H9 (cell line): Measurements from ENCODE around the gene HAND2. TPM values are rescaled to one million over a fixed set of nuclear protein-coding genes. Genes with fewer than 3 reads are reported as not detected.

Experiments used
- DNase-seq: peaks from one replicate; pipeline ENCODE4 v3.0.0-alpha.2; 2017
- H2AFZ ChIP-seq: one replicate; pipeline ENCODE4 v1.6.1; 2013; ENCODE audit warnings: mild to moderate bottlenecking, low read length, control low read depth, moderate library complexity
- H2AK5ac ChIP-seq: 2 replicates; pipeline ENCODE4 v1.6.1; 2013; ENCODE audit warnings: low read length, control low read depth, mixed read lengths; ENCODE audit not compliant: insufficient read length
- H2BK120ac ChIP-seq: one replicate; pipeline ENCODE4 v1.6.1; 2013; ENCODE audit warnings: low read depth, mild to moderate bottlenecking, low read length, control low read depth, inconsistent platforms; ENCODE audit not compliant: poor library complexity, severe bottlenecking
- H2BK12ac ChIP-seq: 2 replicates; pipeline ENCODE4 v1.6.1; 2013; ENCODE audit warnings: low read length, control low read depth, mixed read lengths, low read depth; ENCODE audit not compliant: insufficient read length
- H2BK15ac ChIP-seq: 2 replicates; pipeline ENCODE4 v1.6.1; 2013; ENCODE audit warnings: low read depth, low read length, control low read depth
- H2BK20ac ChIP-seq: one replicate; pipeline ENCODE4 v1.6.1; 2013; ENCODE audit warnings: low read depth, mild to moderate bottlenecking, low read length, control low read depth, inconsistent platforms; ENCODE audit not compliant: poor library complexity, severe bottlenecking
- H2BK5ac ChIP-seq: 2 replicates; pipeline ENCODE4 v1.6.1; 2013; ENCODE audit warnings: low read length, control low read depth, mixed read lengths; ENCODE audit not compliant: insufficient read length
- H3K14ac ChIP-seq: 2 replicates; pipeline ENCODE4 v1.6.1; 2013; ENCODE audit warnings: low read length, control low read depth; ENCODE audit not compliant: insufficient read depth
- H3K18ac ChIP-seq: 2 replicates; pipeline ENCODE4 v1.6.1; 2013; ENCODE audit warnings: low read depth, mild to moderate bottlenecking, mixed read lengths, low read length, control low read depth; ENCODE audit not compliant: insufficient read length
- H3K23ac ChIP-seq: 2 replicates; pipeline ENCODE4 v1.6.1; 2013; ENCODE audit warnings: low read length, control low read depth, mixed read lengths, low read depth; ENCODE audit not compliant: insufficient read length
- H3K23me2 ChIP-seq: 2 replicates; pipeline ENCODE4 v1.6.1; 2013; ENCODE audit warnings: low read depth, mild to moderate bottlenecking, mixed read lengths, low read length, control low read depth; ENCODE audit not compliant: insufficient read length, poor library complexity, severe bottlenecking
- H3K27ac ChIP-seq: 2 replicates; pipeline ENCODE4 v1.5.1; 2013; ENCODE audit warnings: low read length, control low read depth, mixed read lengths, low read depth; ENCODE audit not compliant: insufficient read length
- H3K27me3 ChIP-seq: 2 replicates; pipeline ENCODE4 v1.6.1; 2013; ENCODE audit warnings: low read length, control low read depth, inconsistent platforms; ENCODE audit not compliant: insufficient read depth
- H3K4ac ChIP-seq: 2 replicates; pipeline ENCODE4 v1.6.1; 2013; ENCODE audit warnings: low read depth, mild to moderate bottlenecking, control low read depth, inconsistent platforms, low read length, moderate library complexity
- H3K4me1 ChIP-seq: 2 replicates; pipeline ENCODE4 v1.6.1; 2013; ENCODE audit warnings: low read length, control low read depth, inconsistent platforms; ENCODE audit not compliant: insufficient read depth
- H3K4me2 ChIP-seq: 2 replicates; pipeline ENCODE4 v1.6.1; 2013; ENCODE audit warnings: low read length, control low read depth, mixed read lengths; ENCODE audit not compliant: insufficient read length, insufficient read depth
- H3K56ac ChIP-seq: 2 replicates; pipeline ENCODE4 v1.6.1; 2013; ENCODE audit warnings: low read depth, mild to moderate bottlenecking, mixed read lengths, low read length, control low read depth; ENCODE audit not compliant: insufficient read length
- H3K79me1 ChIP-seq: 2 replicates; pipeline ENCODE4 v1.6.1; 2013; ENCODE audit warnings: low read depth, mild to moderate bottlenecking, moderate library complexity, low read length, control low read depth, inconsistent platforms; ENCODE audit not compliant: insufficient read depth, poor library complexity, severe bottlenecking
- H3K79me2 ChIP-seq: 2 replicates; pipeline ENCODE4 v1.6.1; 2013; ENCODE audit warnings: low read length, control low read depth, inconsistent platforms; ENCODE audit not compliant: insufficient read depth
- H3K9ac ChIP-seq: 2 replicates; pipeline ENCODE4 v1.6.1; 2013; ENCODE audit warnings: low read length, control low read depth, mixed read lengths; ENCODE audit not compliant: insufficient read length; ENCODE audit errors: extremely low read depth
- H3K9me3 ChIP-seq: one replicate; pipeline ENCODE4 v1.6.1; 2013; ENCODE audit warnings: low read depth, low read length, inconsistent platforms; ENCODE audit not compliant: control insufficient read depth
- H3T11ph ChIP-seq: one replicate; pipeline ENCODE4 v1.6.1; 2013; ENCODE audit warnings: mild to moderate bottlenecking, low read length, control low read depth, inconsistent platforms
- H4K20me1 ChIP-seq: one replicate; pipeline ENCODE4 v1.6.1; 2013; ENCODE audit not compliant: control insufficient read depth, insufficient read length, insufficient read depth
- H4K5ac ChIP-seq: 2 replicates; pipeline ENCODE4 v1.6.1; 2013; ENCODE audit warnings: low read depth, mild to moderate bottlenecking, mixed read lengths, low read length, control low read depth; ENCODE audit not compliant: insufficient read length
- H4K8ac ChIP-seq: replicated peaks from 2 replicates; pipeline ENCODE4 v1.6.1; 2013; ENCODE audit warnings: low read length, control low read depth, mixed read lengths, low read depth; ENCODE audit not compliant: insufficient read length
- H4K91ac ChIP-seq: 2 replicates; pipeline ENCODE4 v1.6.1; 2013; ENCODE audit warnings: low read depth, mild to moderate bottlenecking, moderate library complexity, mixed read lengths, low read length, control low read depth; ENCODE audit not compliant: insufficient read length
- H3K27ac Mint-ChIP-seq, 3 experiments: 2 replicates in 2 of 3; 3 replicates in 1 of 3; pipeline ENCODE4 v1.8.0; 2020 to 2021; ENCODE audit warnings: mixed read lengths in 3 of 3, mild to moderate bottlenecking in 1 of 3, moderate library complexity in 1 of 3
- H3K27me3 Mint-ChIP-seq: 2 replicates; pipeline ENCODE4 v1.8.0; 2021; ENCODE audit warnings: low read depth, mild to moderate bottlenecking, moderate library complexity, mixed read lengths
- H3K36me3 Mint-ChIP-seq, 3 experiments: 2 replicates in 2 of 3; 3 replicates in 1 of 3; pipeline ENCODE4 v1.8.0; 2020 to 2021; ENCODE audit warnings: low read depth in 3 of 3, mixed read lengths in 3 of 3; ENCODE audit not compliant: insufficient read depth in 1 of 3
- H3K4me1 Mint-ChIP-seq, 2 experiments: 2 replicates each; pipeline ENCODE4 v1.8.0; 2020; ENCODE audit warnings: mixed read lengths in 2 of 2
- H3K4me3 Mint-ChIP-seq, 2 experiments: 2 replicates in 1 of 2; 3 replicates in 1 of 2; pipeline ENCODE4 v1.8.0; 2020 to 2021; ENCODE audit warnings: mild to moderate bottlenecking in 2 of 2, mixed read lengths in 2 of 2, moderate library complexity in 1 of 2
- H3K9me3 Mint-ChIP-seq, 2 experiments: 2 replicates in 1 of 2; 3 replicates in 1 of 2; pipeline ENCODE4 v1.8.0; 2020; ENCODE audit warnings: mild to moderate bottlenecking in 2 of 2, mixed read lengths in 2 of 2, moderate library complexity in 1 of 2
- WGBS: extraction: QIAGEN DNeasy Blood & Tissue Kit; methylation state at CpG from one replicate; pipeline ENCODE4 v1.1.7; 2013; ENCODE audit warnings: missing lambda C conversion rate, low lambda C conversion rate, mixed read lengths; ENCODE audit not compliant: insufficient read length; ENCODE audit errors: extremely low coverage; 5-methylcytosine and 5-hydroxymethylcytosine counted together
- total RNA-seq: library from RNA; stranded (reverse); gene quantifications from 2 replicates; pipeline ENCODE4 v1.2.1, GENCODE V29; 2021
- TF ChIP-seq, protein P1 (sequence below): fragments of 200-600 bp; sonication (generic); conservative IDR thresholded peaks from 3 replicates; pipeline ENCODE4 v1.8.0; 2021; ENCODE audit warnings: antibody characterized with exemption, mild to moderate bottlenecking

Gene HAND2
- total RNA-seq, 1 experiment from 2014 or later: not detected

DNA sequence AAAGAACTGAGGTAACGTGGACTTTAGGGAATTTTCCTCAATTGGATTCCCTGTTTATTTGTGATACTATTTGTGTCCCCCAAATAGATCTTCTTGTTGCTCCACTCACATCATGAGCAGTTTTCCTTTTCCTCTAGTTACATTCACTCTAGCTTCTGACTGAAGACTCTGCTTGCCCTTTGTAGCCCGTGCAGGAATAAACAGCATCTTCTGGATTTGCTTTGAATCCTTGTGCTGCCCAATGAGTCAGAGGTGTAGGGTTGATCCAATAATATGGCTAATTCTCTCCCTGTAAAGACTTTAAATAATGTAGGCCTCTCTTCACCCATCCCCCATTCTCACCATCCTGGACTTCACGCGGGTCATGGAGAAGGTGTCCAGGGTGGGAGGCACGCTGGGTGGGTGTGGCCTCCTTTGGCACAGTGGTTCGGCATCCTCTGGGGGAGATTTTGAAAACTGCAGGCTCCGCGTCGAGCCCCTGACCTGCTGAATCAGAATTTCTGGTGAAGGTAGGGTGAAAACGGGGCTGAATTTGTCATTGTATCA is 9.0 kb downstream of the HAND2 start:
- H2AK5ac ChIP-seq: no peak overlapping the region
- H2BK5ac ChIP-seq: no peak overlapping the region
- peaks cover 3% of the 10 kb centered on the region for H3K23me2 ChIP-seq
- no peak overlapping the region for H3K56ac ChIP-seq
- Mint-ChIP-seq H3K9me3 (peaks cover 7 to 21% of the 10 kb centered on the region in 2 experiments; a peak in 3 of 5 replicates), H3K36me3 (no peaks in the 10 kb centered on the region; a peak in 2 of 7 replicates), H3K4me1 (peaks cover 48 to 73% of the 10 kb centered on the region in 2 experiments), H3K4me3 (peak overlapping the region in 1 of 2 experiments; percentile 31; a peak in 2 of 5 replicates), H3K27ac (no peak overlapping the region), H3K27me3 (peaks cover 100% of the 10 kb centered on the region)
- no peak overlapping the region for H2BK12ac ChIP-seq
- H2BK20ac ChIP-seq: no peak overlapping the region
- no peaks in the 10 kb centered on the region for H3K79me1 ChIP-seq
- H3K4me1 ChIP-seq: no peaks in the 10 kb centered on the region; the same call in 1 of the 2 replicates
- H3K18ac ChIP-seq: no peak overlapping the region
- peaks cover 100% of the 10 kb centered on the region for H3K27me3 ChIP-seq
- H4K5ac ChIP-seq: no peak overlapping the region
- no peak overlapping the region for H3K14ac ChIP-seq
- H3K9ac ChIP-seq: no peak overlapping the region
- no peak overlapping the region for H2AFZ ChIP-seq
- H2BK120ac ChIP-seq: no peak overlapping the region
- H3K23ac ChIP-seq: no peak overlapping the region
- H3K4ac ChIP-seq: no peak overlapping the region
- no peaks in the 10 kb centered on the region for H3K79me2 ChIP-seq
- DNase-seq: no peak
- H3K4me2 ChIP-seq: no peak overlapping the region
- H3K27ac ChIP-seq: no peak overlapping the region
- H4K8ac ChIP-seq: no peak overlapping the region
- no peaks in the 10 kb centered on the region for H3K9me3 ChIP-seq
- no peak overlapping the region for H3T11ph ChIP-seq
- peaks cover 2% of the 10 kb centered on the region for H4K20me1 ChIP-seq
- no peak overlapping the region for H4K91ac ChIP-seq
- no CpG with 5 or more reads among the region's 10 CpGs for WGBS
- TF ChIP-seq, protein P1, sequence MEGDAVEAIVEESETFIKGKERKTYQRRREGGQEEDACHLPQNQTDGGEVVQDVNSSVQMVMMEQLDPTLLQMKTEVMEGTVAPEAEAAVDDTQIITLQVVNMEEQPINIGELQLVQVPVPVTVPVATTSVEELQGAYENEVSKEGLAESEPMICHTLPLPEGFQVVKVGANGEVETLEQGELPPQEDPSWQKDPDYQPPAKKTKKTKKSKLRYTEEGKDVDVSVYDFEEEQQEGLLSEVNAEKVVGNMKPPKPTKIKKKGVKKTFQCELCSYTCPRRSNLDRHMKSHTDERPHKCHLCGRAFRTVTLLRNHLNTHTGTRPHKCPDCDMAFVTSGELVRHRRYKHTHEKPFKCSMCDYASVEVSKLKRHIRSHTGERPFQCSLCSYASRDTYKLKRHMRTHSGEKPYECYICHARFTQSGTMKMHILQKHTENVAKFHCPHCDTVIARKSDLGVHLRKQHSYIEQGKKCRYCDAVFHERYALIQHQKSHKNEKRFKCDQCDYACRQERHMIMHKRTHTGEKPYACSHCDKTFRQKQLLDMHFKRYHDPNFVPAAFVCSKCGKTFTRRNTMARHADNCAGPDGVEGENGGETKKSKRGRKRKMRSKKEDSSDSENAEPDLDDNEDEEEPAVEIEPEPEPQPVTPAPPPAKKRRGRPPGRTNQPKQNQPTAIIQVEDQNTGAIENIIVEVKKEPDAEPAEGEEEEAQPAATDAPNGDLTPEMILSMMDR: no peak
- H2BK15ac ChIP-seq: no peak overlapping the region
